Keratinocyte (primary cell): ENCODE data around the gene TSPOAP1.

ENCODE experiments used
- CTCF ChIP-seq, 3 experiments: IDR thresholded peaks in 1 of 3; conservative IDR thresholded peaks in 1 of 3; optimal IDR thresholded peaks in 1 of 3; 2 replicates in 2 of 3; 3 replicates in 1 of 3; pipeline versions ENCODE3 to v1.5.1; 2011; ENCODE audit warnings: low read length in 3 of 3, mild to moderate bottlenecking in 3 of 3, moderate library complexity in 2 of 3, control low read depth in 1 of 3, inconsistent platforms in 1 of 3; ENCODE audit not compliant: insufficient read depth in 2 of 3; ENCODE audit errors: extremely low read depth in 1 of 3
- EZH2 ChIP-seq: IDR thresholded peaks from one replicate; pipeline ENCODE4 v1.6.1; 2012; ENCODE audit warnings: inconsistent platforms, mild to moderate bottlenecking, low read length, moderate library complexity

GRCh38 chr17:58367461-58367860 is 38.9 kb upstream of the TSPOAP1 start:
- TF ChIP-seq EZH2: no peak
- TF ChIP-seq CTCF (optimal IDR thresholded peaks at IDR 0.05 in 1 of 3, IDR thresholded peaks at IDR 0.05 in 1 of 3, conservative IDR thresholded peaks at IDR 0.05 in 1 of 3; ENCODE audit: extremely low read depth in 1 of 3, insufficient read depth in 2 of 3, low read length in 3 of 3): no peak
